ENCODE measurements around the gene GGT5.
"Not testable (repeated sequence)": the region's sequence is repeated elsewhere in the genome, so short reads cannot be mapped to it uniquely, and the experiment has no call there.

DNA sequence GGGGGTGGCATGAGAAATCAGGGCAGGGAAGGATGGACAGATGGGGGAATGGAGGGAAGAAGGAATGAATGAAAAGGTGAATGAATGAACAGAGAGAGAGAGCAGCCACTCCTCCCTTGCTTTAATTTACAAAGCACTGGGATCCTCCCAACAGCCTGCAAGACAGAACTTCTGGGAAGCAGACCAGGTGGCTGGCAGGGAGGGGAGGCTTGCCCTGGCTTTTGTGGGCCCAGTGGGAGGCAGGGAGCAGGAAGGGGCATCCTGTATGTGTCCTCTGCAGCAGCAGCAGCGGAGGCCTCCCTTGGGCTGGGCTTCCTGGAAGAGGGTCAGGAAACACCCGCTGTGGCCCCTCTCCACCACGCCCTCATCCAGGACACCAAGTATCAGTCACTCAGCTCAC, 1.5 kb downstream of the GGT5 start:
- TF ChIP-seq, protein P1, sequence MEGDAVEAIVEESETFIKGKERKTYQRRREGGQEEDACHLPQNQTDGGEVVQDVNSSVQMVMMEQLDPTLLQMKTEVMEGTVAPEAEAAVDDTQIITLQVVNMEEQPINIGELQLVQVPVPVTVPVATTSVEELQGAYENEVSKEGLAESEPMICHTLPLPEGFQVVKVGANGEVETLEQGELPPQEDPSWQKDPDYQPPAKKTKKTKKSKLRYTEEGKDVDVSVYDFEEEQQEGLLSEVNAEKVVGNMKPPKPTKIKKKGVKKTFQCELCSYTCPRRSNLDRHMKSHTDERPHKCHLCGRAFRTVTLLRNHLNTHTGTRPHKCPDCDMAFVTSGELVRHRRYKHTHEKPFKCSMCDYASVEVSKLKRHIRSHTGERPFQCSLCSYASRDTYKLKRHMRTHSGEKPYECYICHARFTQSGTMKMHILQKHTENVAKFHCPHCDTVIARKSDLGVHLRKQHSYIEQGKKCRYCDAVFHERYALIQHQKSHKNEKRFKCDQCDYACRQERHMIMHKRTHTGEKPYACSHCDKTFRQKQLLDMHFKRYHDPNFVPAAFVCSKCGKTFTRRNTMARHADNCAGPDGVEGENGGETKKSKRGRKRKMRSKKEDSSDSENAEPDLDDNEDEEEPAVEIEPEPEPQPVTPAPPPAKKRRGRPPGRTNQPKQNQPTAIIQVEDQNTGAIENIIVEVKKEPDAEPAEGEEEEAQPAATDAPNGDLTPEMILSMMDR (conservative IDR thresholded peaks at IDR 0.05) = not testable (repeated sequence)
- not testable (repeated sequence) for TF ChIP-seq EZH2 (IDR thresholded peaks at IDR 0.05; ENCODE audit: low read depth)

Measured in PC-9 (cell line).